WTC11 (cell line): Measurements from ENCODE around the gene PDCD1LG2. TPM values are rescaled to one million over a fixed set of nuclear protein-coding genes. Genes with fewer than 3 reads are reported as not detected.
A peak's percentile ranks its signal among the peaks of the same experiment; 100 is the strongest.

Experiments
- ATAC-seq: fragments of 200-7000 bp; cut with Tn5 transposase; 2 replicates; pipeline ENCODE4 v1.10.0; 2021; ENCODE audit warnings: mild to moderate bottlenecking, moderate library complexity
- CTCF ChIA-PET: fragments of 300-600 bp; sonication (Branson Sonifier 250); formaldehyde crosslinking; loops from one replicate; lab custom pipeline; 2021; ENCODE audit warnings: antibody characterized with exemption; lab: Charles Lee
- POLR2A ChIA-PET: fragments of 350-600 bp; sonication (Branson Sonifier 250); formaldehyde crosslinking; loops from one replicate; lab custom pipeline; 2021; ENCODE audit warnings: antibody characterized with exemption; lab: Charles Lee
- DNase-seq: peaks from one replicate; pipeline ENCODE4 v3.0.0; 2021; ENCODE audit warnings: low spot score
- H3K27ac Mint-ChIP-seq: 2 replicates; pipeline ENCODE4 v1.8.0; 2021; ENCODE audit warnings: mixed read lengths
- H3K27me3 Mint-ChIP-seq: 2 replicates; pipeline ENCODE4 v1.8.0; 2021; ENCODE audit warnings: low read depth, mild to moderate bottlenecking, moderate library complexity, mixed read lengths
- H3K36me3 Mint-ChIP-seq: 2 replicates; pipeline ENCODE4 v1.8.0; 2021; ENCODE audit warnings: mixed read lengths
- H3K4me1 Mint-ChIP-seq: 2 replicates; pipeline ENCODE4 v1.8.0; 2022; ENCODE audit warnings: mixed read lengths
- H3K4me3 Mint-ChIP-seq: 2 replicates; pipeline ENCODE4 v1.8.0; 2021; ENCODE audit warnings: mild to moderate bottlenecking, moderate library complexity, mixed read lengths
- H3K9me3 Mint-ChIP-seq: 2 replicates; pipeline ENCODE4 v1.8.0; 2021; ENCODE audit warnings: mixed read lengths
- AFF4 ChIP-seq: sonication (generic); formaldehyde crosslinking; IDR thresholded peaks from 2 replicates; pipeline ENCODE4 v1.8.1; 2023; ENCODE audit warnings: mild to moderate bottlenecking, missing genetic modification reagents, borderline replicate concordance
- CTCF ChIP-seq: fragments of 200-600 bp; IDR thresholded peaks from 2 replicates; pipeline ENCODE4 v1.8.0; 2022; ENCODE audit warnings: antibody characterized with exemption
- GTF2I ChIP-seq: fragments of 250-450 bp; sonication (Bioruptor Pico); conservative IDR thresholded peaks from 2 replicates; pipeline ENCODE4 v1.4.0; 2021; ENCODE audit warnings: mild to moderate bottlenecking
- KAT7 ChIP-seq: sonication (generic); formaldehyde crosslinking; IDR thresholded peaks from 2 replicates; pipeline ENCODE4 v1.8.1; 2023; ENCODE audit warnings: missing genetic modification reagents, mild to moderate bottlenecking, borderline replicate concordance
- NFE2L1 ChIP-seq: sonication (generic); formaldehyde crosslinking; IDR thresholded peaks from 2 replicates; pipeline ENCODE4 v1.8.1; 2023; ENCODE audit warnings: missing genetic modification reagents
- PREB ChIP-seq: sonication (generic); formaldehyde crosslinking; IDR thresholded peaks from 2 replicates; pipeline ENCODE4 v1.8.1; 2022; ENCODE audit warnings: mild to moderate bottlenecking, missing genetic modification reagents, moderate library complexity, borderline replicate concordance
- SP1 ChIP-seq: sonication (generic); formaldehyde crosslinking; conservative IDR thresholded peaks from 2 replicates; pipeline ENCODE4 v1.8.1; 2022; ENCODE audit warnings: missing genetic modification reagents
- ZNF219 ChIP-seq: sonication (generic); formaldehyde crosslinking; IDR thresholded peaks from 2 replicates; pipeline ENCODE4 v1.8.0; 2023; ENCODE audit warnings: missing genetic modification reagents, mild to moderate bottlenecking, borderline replicate concordance
- ZSCAN18 ChIP-seq: fragments of 250-450 bp; sonication (Bioruptor Pico); IDR thresholded peaks from 2 replicates; pipeline ENCODE4 v2.1.2; 2022; ENCODE audit warnings: mild to moderate bottlenecking, moderate library complexity
- total RNA-seq: library from RNA; stranded (reverse); gene quantifications from 3 replicates; pipeline ENCODE4 v1.2.3, GENCODE V29; 2021
- TF ChIP-seq, protein P1 (sequence below): fragments of 250-450 bp; sonication (Bioruptor Pico); IDR thresholded peaks from 2 replicates; pipeline ENCODE4 v1.9.0; 2021; ENCODE audit warnings: moderate library complexity, mild to moderate bottlenecking, inconsistent platforms, borderline replicate concordance
- TF ChIP-seq, protein P2 (sequence below): sonication (generic); formaldehyde crosslinking; conservative IDR thresholded peaks from 2 replicates; pipeline ENCODE4 v1.8.1; 2023; ENCODE audit warnings: mild to moderate bottlenecking, low read depth, missing genetic modification reagents, moderate library complexity
- TF ChIP-seq, protein P3 (sequence below): sonication (generic); formaldehyde crosslinking; IDR thresholded peaks from 2 replicates; pipeline ENCODE4 v1.8.1; 2023; ENCODE audit warnings: mild to moderate bottlenecking, missing genetic modification reagents, moderate library complexity
- TF ChIP-seq, protein P4 (sequence below): sonication (generic); formaldehyde crosslinking; IDR thresholded peaks from 2 replicates; pipeline ENCODE4 v1.8.1; 2023; ENCODE audit warnings: mild to moderate bottlenecking, moderate library complexity, missing genetic modification reagents
- TF ChIP-seq, protein P5 (sequence below): sonication (generic); formaldehyde crosslinking; IDR thresholded peaks from 2 replicates; pipeline ENCODE4 v1.8.0; 2022; ENCODE audit warnings: mild to moderate bottlenecking, missing genetic modification reagents

Gene PDCD1LG2
- total RNA-seq, 1 experiment from 2014 or later: not detected

DNA sequence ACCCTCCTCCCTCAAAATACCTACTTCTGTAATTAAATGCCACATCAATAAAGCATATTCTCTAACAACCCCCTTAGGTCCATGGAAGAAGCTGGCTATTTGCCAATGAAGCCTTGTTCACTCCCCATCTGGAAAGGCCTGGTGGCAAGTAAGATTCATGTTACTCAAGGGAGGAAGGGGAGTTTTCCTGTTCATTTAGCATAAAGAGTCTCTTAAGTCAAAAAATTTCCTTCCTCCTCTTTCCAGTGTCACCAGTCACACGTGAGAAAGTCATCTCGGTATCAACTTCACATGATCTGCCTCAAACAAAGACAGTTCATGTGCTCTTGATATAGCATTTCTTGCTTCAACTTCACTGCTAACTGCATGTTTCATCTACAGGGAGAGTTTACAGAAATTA is 85.8 kb downstream of the PDCD1LG2 start (continued):
- no peak for TF ChIP-seq AFF4

GRCh38 chr9:5608298-5609225 is 98.2 kb downstream of the PDCD1LG2 start:
- peak; percentile 51 for ATAC-seq
- POLR2A ChIA-PET: no interaction called here
- Mint-ChIP-seq H3K9me3 (peaks cover 8% of the 10 kb centered on the region), H3K4me3 (no peak overlapping the region), H3K27ac (no peak overlapping the region), H3K36me3 (no peaks in the 10 kb centered on the region), H3K27me3 (no peaks in the 10 kb centered on the region), H3K4me1 (no peaks in the 10 kb centered on the region)
- CTCF ChIA-PET: interaction anchor here (0.6 to 1.3 kb wide), 4 partner anchors 8 to 422 kb away, joined by 3 to 8 read pairs (median 4); no protein-coding TSS in a partner anchor
- no peak for DNase-seq
- no peak for TF ChIP-seq KAT7 (CRISPR knock-in tag)
- no peak for TF ChIP-seq SP1
- TF ChIP-seq, protein P1, sequence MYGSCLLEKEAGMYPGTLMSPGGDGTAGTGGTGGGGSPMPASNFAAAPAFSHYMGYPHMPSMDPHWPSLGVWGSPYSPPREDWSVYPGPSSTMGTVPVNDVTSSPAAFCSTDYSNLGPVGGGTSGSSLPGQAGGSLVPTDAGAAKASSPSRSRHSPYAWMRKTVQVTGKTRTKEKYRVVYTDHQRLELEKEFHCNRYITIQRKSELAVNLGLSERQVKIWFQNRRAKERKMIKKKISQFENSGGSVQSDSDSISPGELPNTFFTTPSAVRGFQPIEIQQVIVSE (CRISPR knock-in tag): no peak
- TF ChIP-seq, protein P2, sequence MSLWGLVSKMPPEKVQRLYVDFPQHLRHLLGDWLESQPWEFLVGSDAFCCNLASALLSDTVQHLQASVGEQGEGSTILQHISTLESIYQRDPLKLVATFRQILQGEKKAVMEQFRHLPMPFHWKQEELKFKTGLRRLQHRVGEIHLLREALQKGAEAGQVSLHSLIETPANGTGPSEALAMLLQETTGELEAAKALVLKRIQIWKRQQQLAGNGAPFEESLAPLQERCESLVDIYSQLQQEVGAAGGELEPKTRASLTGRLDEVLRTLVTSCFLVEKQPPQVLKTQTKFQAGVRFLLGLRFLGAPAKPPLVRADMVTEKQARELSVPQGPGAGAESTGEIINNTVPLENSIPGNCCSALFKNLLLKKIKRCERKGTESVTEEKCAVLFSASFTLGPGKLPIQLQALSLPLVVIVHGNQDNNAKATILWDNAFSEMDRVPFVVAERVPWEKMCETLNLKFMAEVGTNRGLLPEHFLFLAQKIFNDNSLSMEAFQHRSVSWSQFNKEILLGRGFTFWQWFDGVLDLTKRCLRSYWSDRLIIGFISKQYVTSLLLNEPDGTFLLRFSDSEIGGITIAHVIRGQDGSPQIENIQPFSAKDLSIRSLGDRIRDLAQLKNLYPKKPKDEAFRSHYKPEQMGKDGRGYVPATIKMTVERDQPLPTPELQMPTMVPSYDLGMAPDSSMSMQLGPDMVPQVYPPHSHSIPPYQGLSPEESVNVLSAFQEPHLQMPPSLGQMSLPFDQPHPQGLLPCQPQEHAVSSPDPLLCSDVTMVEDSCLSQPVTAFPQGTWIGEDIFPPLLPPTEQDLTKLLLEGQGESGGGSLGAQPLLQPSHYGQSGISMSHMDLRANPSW (CRISPR knock-in tag): no peak
- TF ChIP-seq, protein P3, sequence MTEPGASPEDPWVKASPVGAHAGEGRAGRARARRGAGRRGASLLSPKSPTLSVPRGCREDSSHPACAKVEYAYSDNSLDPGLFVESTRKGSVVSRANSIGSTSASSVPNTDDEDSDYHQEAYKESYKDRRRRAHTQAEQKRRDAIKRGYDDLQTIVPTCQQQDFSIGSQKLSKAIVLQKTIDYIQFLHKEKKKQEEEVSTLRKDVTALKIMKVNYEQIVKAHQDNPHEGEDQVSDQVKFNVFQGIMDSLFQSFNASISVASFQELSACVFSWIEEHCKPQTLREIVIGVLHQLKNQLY (CRISPR knock-in tag): no peak
- no peak for TF ChIP-seq PREB (CRISPR knock-in tag)
- TF ChIP-seq ZSCAN18: no peak
- no peak for TF ChIP-seq NFE2L1
- TF ChIP-seq CTCF: no peak
- TF ChIP-seq GTF2I (CRISPR knock-in tag): no peak
- TF ChIP-seq, protein P4, sequence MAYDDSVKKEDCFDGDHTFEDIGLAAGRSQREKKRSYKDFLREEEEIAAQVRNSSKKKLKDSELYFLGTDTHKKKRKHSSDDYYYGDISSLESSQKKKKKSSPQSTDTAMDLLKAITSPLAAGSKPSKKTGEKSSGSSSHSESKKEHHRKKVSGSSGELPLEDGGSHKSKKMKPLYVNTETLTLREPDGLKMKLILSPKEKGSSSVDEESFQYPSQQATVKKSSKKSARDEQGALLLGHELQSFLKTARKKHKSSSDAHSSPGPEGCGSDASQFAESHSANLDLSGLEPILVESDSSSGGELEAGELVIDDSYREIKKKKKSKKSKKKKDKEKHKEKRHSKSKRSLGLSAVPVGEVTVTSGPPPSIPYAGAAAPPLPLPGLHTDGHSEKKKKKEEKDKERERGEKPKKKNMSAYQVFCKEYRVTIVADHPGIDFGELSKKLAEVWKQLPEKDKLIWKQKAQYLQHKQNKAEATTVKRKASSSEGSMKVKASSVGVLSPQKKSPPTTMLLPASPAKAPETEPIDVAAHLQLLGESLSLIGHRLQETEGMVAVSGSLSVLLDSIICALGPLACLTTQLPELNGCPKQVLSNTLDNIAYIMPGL (CRISPR knock-in tag): no peak
- TF ChIP-seq, protein P5, sequence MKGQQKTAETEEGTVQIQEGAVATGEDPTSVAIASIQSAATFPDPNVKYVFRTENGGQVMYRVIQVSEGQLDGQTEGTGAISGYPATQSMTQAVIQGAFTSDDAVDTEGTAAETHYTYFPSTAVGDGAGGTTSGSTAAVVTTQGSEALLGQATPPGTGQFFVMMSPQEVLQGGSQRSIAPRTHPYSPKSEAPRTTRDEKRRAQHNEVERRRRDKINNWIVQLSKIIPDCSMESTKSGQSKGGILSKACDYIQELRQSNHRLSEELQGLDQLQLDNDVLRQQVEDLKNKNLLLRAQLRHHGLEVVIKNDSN (CRISPR knock-in tag): no peak
- TF ChIP-seq ZNF219 (CRISPR knock-in tag): no peak
